GM19328 (cell line): ENCODE results near the gene GALT.

Experiments used
- ATAC-seq: cut with Tn5 transposase; IDR thresholded peaks from one replicate; pipeline ENCODE4 v1.9.1; 2021; ENCODE audit warnings: mild to moderate bottlenecking, moderate library complexity; ENCODE audit not compliant: unreplicated experiment

The GALT gene

DNA sequence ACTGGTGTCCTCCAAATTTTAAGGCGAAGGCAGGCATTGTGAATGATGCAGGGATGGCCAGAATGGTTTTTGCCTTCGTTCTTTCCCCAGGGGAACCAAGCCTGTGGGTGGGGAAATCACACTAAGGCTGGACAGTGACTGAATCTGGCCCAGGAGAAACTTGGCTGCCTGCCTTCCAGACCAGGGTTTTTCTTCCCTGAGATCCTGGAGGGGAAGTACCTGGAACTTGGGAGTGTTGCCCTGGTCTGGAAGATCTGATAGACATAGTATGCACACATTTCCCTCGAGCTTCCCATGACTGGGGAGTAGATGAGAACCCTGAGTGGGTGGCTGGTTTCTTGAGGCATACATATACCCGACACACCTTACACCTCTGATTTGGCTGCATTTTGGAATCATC is 4.8 kb downstream of the GALT start:
- ATAC-seq = no peak

DNA sequence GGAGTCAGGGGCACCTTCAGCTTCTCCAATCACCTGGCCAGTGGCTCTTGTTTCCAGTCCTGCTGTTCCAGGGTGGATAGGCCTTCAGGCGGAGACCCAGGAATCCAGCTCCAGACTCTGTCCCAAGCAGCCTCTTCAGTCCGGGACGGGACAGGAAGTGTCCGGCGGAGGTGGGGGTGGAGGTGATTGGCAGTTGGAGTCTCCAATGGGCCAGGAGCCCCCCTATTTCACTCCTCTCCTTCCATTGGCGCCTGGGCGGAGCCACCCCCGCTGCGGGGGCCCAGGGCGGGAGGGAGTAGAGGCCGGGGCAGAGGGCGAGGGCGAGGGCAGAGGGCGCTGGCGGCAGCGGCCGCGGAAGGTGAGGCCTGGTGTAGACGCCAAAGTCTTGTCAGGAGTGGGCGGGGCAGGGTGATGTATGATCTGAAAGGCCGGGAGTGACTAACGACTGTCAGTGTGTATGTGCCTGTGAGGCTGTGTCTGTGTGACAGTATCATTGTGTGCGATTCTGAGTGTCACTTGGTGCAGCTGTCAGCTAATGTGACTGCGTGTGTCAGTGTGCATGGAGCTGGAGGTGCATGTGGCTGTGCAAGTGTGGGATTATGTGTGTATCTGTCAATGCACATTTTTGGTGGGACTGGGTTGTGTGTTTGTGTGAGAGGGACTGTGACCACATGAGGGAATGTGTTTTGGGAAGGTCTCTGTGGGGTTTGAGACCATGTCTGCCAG is 5.6 kb downstream of the GALT start, which contains the start of gene IL11RA:
TSS of gene IL11RA (plus strand) at position 310 of the 726 bp plus-strand sequence. CDS start 3,033 bp downstream, outside the sequence.
- no peak for ATAC-seq

DNA sequence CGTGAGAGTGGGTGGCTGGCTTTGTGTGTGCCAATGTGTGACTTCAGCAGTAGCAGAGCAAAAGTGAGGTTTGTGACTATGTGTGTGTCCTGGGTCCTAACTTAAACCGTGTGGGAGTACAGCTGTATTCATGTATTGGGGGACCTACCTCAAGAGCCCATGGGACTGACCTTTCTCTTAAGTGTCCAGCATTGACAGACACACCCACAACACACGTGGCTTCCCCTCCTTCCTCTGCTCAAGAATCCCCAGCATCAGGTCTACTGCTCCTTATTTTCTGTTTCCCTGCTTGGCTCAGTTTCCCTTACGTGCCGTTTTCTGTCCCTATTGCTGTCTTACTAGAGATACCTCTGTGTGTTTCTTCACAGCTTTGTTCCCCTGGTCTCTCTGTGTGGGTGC is 6.1 kb downstream of the GALT start:
- ATAC-seq = no peak

DNA sequence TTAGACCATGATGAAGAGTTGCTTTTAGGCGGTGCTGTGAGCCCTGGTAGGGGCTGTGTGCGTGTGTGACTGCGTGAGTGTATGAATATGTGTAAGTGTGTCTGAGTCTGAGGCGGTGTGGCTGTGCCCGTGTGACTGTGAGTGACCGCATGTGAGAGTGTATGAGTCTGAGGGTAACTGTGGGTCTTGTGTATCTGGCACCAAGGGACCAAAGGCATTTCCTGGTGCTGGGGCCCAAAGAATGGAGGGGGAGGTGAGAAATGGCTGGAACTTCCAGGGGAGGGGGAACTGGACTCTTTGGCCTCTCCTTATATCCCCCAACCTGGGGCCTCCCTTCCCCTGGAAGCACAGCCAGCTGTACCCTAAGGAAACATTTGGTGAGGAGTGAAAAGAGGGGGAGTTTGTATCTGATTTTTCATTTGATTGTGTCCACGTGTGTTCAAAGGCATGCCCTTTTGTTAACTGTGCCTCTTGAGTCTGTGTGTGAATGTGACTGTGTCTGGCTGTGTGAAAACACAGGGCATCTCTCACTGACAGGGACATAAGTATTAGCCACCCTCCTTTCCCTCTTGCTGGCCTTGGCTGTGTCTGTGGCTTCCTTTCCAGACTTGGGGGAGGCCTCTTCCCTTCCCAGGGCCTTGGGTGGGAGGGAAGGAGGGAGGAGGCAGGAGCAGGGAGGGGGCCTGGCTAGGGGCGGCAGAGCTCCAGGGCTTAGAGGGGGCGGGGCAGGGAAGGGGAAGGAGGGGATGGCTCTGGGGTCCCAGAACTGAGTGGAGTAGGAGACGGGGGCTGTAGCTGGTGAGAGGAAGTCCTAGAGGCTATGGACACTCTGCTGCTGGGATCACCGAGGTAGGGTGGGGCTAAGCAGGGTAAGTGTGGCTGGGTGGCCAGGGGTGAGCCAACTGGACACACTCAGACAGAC is 6.9 kb downstream of the GALT start:
- no peak for ATAC-seq

DNA sequence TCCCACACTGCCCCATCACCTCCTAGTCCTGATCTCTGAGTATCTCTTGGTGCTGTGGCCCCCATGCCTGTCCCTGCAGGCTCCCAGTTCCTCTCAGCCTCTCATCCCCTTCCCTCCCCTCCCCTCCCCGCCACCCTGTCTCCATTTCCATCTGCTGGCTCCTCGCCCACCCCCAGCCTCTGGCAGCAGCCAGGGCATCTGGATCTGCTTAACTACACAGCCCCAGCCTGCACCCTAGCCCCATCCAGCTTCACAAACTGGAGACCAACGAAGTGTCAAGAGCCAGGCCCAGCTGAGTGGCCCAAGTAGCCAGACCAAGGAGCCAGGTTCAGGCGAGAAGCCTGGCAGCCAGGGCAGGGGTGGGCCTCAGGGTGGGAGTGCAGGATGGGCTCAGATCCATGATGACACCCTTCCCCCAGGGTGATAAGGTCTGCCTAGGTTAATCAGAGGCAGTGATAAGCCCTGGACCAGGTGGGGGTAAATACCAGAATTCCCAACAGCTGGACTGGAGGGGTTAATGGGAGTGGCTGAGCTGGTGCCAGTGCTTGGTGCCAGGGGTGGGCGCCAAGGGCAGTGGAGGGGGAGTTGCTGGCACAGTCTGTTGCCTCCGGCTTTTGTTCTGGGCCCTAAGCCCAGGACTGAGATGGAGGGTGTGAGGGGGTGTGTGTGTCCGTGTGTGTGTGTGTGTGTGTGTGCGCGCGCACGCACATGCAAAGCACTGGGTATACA is 8.0 kb downstream of the GALT start:
- ATAC-seq = no peak

GRCh38 chr9:34655394-34655793 is 8.9 kb downstream of the GALT start:
- ATAC-seq = no peak

DNA sequence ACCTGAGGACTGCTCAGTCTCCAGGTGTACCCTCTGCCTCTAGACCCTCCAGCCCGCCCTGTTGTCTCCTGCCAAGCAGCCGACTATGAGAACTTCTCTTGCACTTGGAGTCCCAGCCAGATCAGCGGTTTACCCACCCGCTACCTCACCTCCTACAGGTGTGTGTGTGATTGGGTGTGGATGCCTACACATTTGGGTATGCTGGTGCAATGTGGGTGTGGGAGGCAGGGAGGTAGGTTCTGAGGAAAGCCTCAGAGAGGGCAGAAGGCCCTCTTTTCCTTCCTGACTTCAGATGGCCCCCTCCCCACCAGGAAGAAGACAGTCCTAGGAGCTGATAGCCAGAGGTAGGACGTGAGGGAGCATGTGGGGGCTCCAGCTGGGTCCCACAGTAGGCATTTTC is 10.5 kb downstream of the GALT start:
- no peak for ATAC-seq

GRCh38 chr9:34658461-34658860 is 12.0 kb downstream of the GALT start:
- ATAC-seq = no peak

DNA sequence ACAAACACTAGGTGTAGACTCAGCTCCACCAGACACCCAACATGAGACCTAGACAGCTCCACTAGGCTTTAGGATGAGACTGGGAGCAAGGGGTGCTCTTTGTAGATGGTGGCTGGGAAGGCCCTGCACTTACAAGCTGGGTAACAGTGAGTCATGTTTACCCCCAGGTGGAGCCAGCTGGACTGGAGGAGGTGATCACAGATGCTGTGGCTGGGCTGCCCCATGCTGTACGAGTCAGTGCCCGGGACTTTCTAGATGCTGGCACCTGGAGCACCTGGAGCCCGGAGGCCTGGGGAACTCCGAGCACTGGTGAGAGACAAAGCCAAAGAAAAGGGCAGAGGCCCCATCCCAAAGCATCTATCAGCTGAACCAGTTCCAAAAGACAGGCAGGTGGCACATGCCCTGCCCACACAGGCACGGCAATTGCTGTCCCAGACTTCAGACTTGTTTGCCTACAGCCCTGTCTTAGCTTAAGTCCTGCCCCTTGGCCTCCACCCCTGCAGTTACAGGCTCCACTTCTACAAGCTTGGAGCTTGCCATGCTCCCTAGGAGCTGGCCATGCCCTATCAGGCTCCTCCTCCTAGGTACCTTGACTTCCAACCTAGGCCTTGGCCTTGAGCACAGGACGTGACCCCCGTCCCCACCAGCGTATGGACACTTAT is 13.2 kb downstream of the GALT start:
- no peak for ATAC-seq

GRCh38 chr9:34662526-34663302 is 16.2 kb downstream of the GALT start, which contains the start of gene CCL27:
Gene CCL27, minus strand, starts transcription at chr9:34662657. Its CDS starts 24 bp downstream, at chr9:34662633.
- ATAC-seq = no peak

- ATAC-seq = no peak
Measured at GRCh38 chr9:34663303-34663605, 16.8 kb downstream of the GALT start.

DNA sequence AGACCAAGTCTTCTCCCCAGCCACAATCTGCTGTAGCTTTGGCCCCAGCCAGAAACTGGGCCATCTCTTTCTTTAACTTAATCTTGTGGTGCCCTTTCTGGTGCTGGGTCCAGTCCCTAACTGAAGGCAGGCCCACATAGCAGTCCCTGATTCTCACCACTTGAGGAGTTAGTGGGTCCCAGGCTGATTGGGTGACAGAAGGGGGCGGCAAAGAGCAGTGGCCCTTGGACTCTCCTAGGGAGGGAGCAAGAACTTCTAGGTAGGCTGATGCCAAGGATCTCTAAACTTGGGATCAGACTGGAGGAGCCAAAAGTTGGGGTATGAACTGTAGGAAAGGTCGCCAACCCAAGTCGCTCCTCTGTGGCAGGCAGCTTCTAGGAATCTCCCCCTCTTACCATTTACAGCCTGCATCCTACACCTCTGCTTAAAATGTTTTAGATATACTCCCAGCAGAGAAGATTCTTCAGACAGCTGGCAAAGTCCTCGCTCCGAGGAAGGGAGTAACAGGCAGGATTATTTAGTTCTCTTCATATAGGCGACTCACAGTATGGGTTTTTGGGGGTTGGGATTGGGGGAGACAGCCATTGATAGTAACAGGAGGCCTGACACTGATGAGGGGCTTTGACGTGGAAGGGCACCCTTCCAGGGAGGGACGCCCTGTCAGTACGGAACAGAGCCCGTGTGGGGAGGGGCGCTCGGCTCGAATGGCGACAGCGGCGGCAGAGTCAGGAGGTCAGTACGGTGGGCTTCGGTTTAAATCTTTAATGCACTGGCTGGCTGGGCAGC is 18.0 kb downstream of the GALT start:
- peak; percentile 41 for ATAC-seq

- ATAC-seq = no peak
Measured at GRCh38 chr9:34665067-34665380, 18.5 kb downstream of the GALT start.

GRCh38 chr9:34665381-34666250 is 19.1 kb downstream of the GALT start:
- peak; percentile 67 for ATAC-seq

GRCh38 chr9:34669809-34670562 is 23.5 kb downstream of the GALT start:
- ATAC-seq = no peak

GRCh38 chr9:34671307-34671706 is 24.8 kb downstream of the GALT start:
- ATAC-seq = no peak

- no peak for ATAC-seq
Measured at GRCh38 chr9:34674440-34674839, 28.0 kb downstream of the GALT start.
